Thoracic aorta (tissue), 2 donors: ENCODE measurements around the gene PHC3. TPM values are rescaled to one million over a fixed set of nuclear protein-coding genes. Genes with fewer than 3 reads are reported as not detected.
A peak's percentile ranks its signal among the peaks of the same experiment; 100 is the strongest.

Experiments
- ATAC-seq: fragments of 150-250 bp; one replicate; pipeline ENCODE4 v1.8.0; 2017; ENCODE audit warnings: low read depth; ENCODE audit not compliant: insufficient number of reproducible peaks, low FRiP score
- DNase-seq: peaks from one replicate; pipeline ENCODE4 v3.0.0-alpha.2; 2020; ENCODE audit warnings: low spot score
- H3K27ac ChIP-seq, 2 donors: fragments of 200-600 bp; sonication (generic); 1 replicate in 1 of 2; 2 replicates in 1 of 2; pipeline ENCODE4 v1.5.1; 2016; ENCODE audit warnings: mild to moderate bottlenecking in 2 of 2, moderate library complexity in 2 of 2
- H3K27me3 ChIP-seq: fragments of 200-600 bp; sonication (generic); replicated peaks from 2 replicates; pipeline ENCODE4 v1.6.0; 2016; ENCODE audit warnings: mild to moderate bottlenecking; ENCODE audit not compliant: insufficient read depth
- H3K36me3 ChIP-seq: fragments of 200-600 bp; sonication (generic); one replicate; pipeline ENCODE4 v1.5.1; 2016
- H3K4me1 ChIP-seq, 2 donors: fragments of 200-600 bp; sonication (generic); 1 replicate in 1 of 2; 2 replicates in 1 of 2; pipeline versions ENCODE4 v1.5.1 to v1.6.0; 2016; ENCODE audit warnings: low read depth in 2 of 2, mild to moderate bottlenecking in 1 of 2; ENCODE audit not compliant: control insufficient read depth in 1 of 2
- H3K4me3 ChIP-seq: fragments of 200-600 bp; sonication (generic); 2 replicates; pipeline ENCODE4 v1.5.1; 2016; ENCODE audit warnings: mild to moderate bottlenecking
- H3K9me3 ChIP-seq: fragments of 200-600 bp; sonication (generic); 2 replicates; pipeline ENCODE4 v1.5.1; 2016
- total RNA-seq, 2 donors: library from RNA; depleted of rRNA; stranded (reverse); fragments of >200 nt; gene quantifications; one replicate each; pipeline versions ENCODE4 v1.1.0 to v1.2.3, GENCODE V29; 2016
- TF ChIP-seq, protein P1 (sequence below): fragments of 200-600 bp; sonication (generic); IDR thresholded peaks from one replicate; pipeline ENCODE4 v1.5.1; 2019; ENCODE audit warnings: antibody characterized with exemption

The PHC3 gene
- total RNA-seq, 2 donors from 2014 or later, result 78.0 to 123 TPM

DNA sequence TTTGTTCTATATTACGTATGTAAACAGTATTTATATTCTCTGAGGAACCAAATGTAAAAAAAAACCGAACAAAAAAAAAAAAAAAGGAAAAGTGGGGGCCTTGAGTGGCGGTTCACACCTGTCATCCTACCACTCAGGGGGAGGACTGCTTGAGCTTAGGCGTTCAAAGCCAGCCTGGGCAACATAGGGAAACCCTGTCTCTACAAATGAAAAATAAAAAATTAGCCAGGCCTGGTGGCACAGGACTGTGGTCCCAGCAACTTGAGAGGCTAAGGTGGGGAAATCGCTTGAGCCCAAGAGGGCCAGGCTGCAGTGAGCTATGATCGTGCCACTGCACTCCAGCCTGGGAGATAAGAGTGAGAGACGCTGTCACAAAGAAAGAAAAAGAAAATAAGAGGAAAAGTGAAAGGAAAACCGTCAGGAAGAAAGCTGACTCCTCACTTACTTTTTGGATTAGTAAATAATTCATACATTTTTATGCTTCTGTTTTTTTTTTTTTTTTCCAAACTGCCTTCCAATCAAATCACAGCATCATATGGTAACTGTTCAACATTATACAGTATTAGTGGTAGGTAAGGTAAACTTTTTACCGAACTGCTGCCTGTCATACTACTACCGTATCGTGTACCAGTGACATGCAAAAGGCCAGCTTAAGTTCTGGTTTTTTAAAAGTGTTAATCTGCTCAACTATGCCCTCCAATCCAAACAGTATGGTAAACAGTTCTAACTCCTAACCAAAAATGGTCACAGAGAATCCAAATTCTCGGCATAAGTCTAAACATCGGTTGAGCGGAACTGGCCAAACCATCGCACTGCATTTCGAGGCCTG, 1.2 kb downstream of the PHC3 start:
- peak overlapping the region; percentile 98 for H3K27ac ChIP-seq
- TF ChIP-seq, protein P1, sequence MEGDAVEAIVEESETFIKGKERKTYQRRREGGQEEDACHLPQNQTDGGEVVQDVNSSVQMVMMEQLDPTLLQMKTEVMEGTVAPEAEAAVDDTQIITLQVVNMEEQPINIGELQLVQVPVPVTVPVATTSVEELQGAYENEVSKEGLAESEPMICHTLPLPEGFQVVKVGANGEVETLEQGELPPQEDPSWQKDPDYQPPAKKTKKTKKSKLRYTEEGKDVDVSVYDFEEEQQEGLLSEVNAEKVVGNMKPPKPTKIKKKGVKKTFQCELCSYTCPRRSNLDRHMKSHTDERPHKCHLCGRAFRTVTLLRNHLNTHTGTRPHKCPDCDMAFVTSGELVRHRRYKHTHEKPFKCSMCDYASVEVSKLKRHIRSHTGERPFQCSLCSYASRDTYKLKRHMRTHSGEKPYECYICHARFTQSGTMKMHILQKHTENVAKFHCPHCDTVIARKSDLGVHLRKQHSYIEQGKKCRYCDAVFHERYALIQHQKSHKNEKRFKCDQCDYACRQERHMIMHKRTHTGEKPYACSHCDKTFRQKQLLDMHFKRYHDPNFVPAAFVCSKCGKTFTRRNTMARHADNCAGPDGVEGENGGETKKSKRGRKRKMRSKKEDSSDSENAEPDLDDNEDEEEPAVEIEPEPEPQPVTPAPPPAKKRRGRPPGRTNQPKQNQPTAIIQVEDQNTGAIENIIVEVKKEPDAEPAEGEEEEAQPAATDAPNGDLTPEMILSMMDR, result no peak
- peaks cover 29% of the 10 kb centered on the region for H3K36me3 ChIP-seq
- H3K4me1 ChIP-seq, result peaks cover 13 to 20% of the 10 kb centered on the region in 2 donors
- no peaks in the 10 kb centered on the region for H3K9me3 ChIP-seq
- DNase-seq, result no peak
- ATAC-seq, result peak; percentile 12
- no peaks in the 10 kb centered on the region for H3K27me3 ChIP-seq
- peak overlapping the region; percentile 99 for H3K4me3 ChIP-seq

DNA sequence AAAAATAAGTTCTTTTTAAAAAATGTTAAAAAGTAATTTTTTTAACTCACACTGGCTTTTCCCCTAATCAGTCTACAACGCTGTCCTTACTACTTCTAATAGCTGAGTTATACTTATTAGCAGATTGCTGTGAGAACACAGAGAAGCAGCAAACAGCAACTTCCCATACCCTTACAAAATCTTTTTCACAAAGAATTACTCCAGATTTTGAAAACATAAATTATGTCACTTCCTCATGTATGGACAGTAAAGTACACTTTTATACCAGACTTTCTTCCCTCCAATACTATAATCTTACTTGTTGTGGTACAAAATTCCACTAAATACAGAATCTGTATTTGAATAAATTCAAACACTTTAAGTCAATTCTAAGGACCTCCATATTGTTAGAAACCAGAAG, 2.1 kb downstream of the PHC3 start:
- DNase-seq, result no peak
- Histone ChIP-seq H3K27me3 (no peaks in the 10 kb centered on the region), H3K9me3 (no peaks in the 10 kb centered on the region), H3K4me1 (peaks cover 16 to 29% of the 10 kb centered on the region in 2 donors), H3K27ac (no peak overlapping the region), H3K4me3 (peak overlapping the region; percentile 99), H3K36me3 (peaks cover 36% of the 10 kb centered on the region)
- TF ChIP-seq, protein P1, result no peak
- no peak for ATAC-seq

DNA sequence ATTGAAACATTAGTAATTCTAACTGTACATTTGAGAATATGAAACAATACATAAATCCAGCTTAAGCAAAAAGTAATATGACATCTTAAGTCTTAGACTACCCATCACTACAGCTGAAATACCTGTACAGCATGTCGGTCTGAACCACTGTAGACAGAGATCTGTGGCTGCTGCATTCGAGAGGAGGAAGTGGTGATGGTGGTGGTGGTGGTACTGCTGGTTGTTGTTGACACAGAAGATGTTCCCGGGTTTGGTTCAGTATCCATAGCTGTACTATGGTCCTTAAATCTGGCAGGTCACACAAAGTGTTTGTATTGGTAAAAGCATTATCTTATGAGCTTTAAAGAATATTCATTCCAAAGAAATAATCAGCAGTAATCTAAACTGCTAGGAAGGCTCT, 2.9 kb downstream of the PHC3 start:
- H3K27me3 ChIP-seq, result no peaks in the 10 kb centered on the region
- no peak overlapping the region for H3K27ac ChIP-seq
- ATAC-seq (no peak), DNase-seq (no peak)
- TF ChIP-seq, protein P1, result no peak
- H3K4me1 ChIP-seq, result peaks cover 16 to 32% of the 10 kb centered on the region in 2 donors
- no peaks in the 10 kb centered on the region for H3K9me3 ChIP-seq
- H3K36me3 ChIP-seq, result peaks cover 36% of the 10 kb centered on the region
- peak overlapping the region; percentile 99 for H3K4me3 ChIP-seq

DNA sequence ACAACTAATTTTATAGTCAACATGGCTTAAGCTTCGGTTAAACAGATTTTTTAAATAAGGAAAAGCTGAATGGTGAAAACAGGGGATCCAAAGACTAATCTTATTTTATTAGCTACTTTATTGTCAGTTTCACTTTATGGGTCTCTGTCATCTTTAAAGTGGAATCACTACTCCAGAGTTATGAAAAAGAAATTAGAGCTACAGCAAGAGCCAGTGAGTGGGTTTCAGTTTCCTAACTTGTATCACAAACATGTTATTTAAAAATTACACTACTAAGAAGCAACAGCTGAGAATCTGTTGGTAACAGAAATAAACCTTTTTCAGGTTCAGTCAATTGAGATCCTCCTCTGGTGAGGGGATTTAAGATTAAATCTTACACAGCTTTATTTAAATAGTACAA, 10.0 kb downstream of the PHC3 start:
- no peaks in the 10 kb centered on the region for H3K9me3 ChIP-seq
- no peaks in the 10 kb centered on the region for H3K27me3 ChIP-seq
- peaks cover 4 to 20% of the 10 kb centered on the region in 2 donors for H3K4me1 ChIP-seq
- DNase-seq, result no peak
- TF ChIP-seq, protein P1, result no peak
- H3K36me3 ChIP-seq, result peaks cover 49% of the 10 kb centered on the region
- ATAC-seq, result no peak
- H3K27ac ChIP-seq, result no peak overlapping the region
- H3K4me3 ChIP-seq, result no peak overlapping the region

DNA sequence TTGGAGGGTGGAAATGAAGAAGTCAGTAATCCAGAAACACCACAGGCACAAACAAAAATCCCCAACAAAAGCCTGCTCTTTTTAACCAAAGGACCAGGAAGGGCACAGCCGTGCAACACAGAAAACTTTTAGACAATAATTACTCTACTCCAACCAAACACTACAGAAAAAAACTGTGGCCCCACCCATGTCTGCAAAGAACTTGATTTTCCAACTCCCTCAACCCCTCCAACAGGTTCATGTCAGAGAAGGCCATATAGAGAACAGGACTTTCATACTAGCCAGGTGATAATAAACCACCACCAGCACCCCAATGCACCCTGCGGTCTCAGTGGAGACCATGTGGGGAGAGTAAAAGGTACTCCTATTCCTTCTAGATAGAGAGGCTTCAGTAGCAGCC, 16.8 kb downstream of the PHC3 start:
- Histone ChIP-seq H3K27me3 (no peaks in the 10 kb centered on the region), H3K27ac (no peak overlapping the region), H3K4me1 (peaks cover 7 to 18% of the 10 kb centered on the region in 2 donors), H3K36me3 (peaks cover 9% of the 10 kb centered on the region), H3K4me3 (no peak overlapping the region), H3K9me3 (no peaks in the 10 kb centered on the region)
- DNase-seq (no peak), ATAC-seq (no peak)
- TF ChIP-seq, protein P1, result no peak
